A673 (cell line): ENCODE results near the gene GATA1.

Source experiments
- CTCF ChIP-seq: fragments of 300-800, 200-600 bp; sonication (generic); conservative IDR thresholded peaks from 2 replicates; pipeline ENCODE4 v1.5.1; 2017; ENCODE audit warnings: low read depth, mild to moderate bottlenecking, antibody characterized with exemption, low read length, moderate library complexity, mixed read lengths
- EZH2 ChIP-seq: fragments of 200-600 bp; sonication (generic); IDR thresholded peaks from 2 replicates; pipeline ENCODE4 v1.6.1; 2017; ENCODE audit warnings: borderline replicate concordance, low read depth, mild to moderate bottlenecking, mixed read lengths, antibody characterized with exemption, low read length; ENCODE audit not compliant: poor library complexity, severe bottlenecking

GRCh38 chrX:48772602-48773001, 13.8 kb upstream of the GATA1 start:
- TF ChIP-seq CTCF (no peak), EZH2 (no peak)
